NCI-H510A (cell line): ENCODE data around the gene TNKS2.
"Not testable (repeated sequence)": the region's sequence is repeated elsewhere in the genome, so short reads cannot be mapped to it uniquely, and the experiment has no call there.

Experiments
- DNase-seq: peaks from one replicate; lab custom pipeline; 2025; lab: John Stamatoyannopoulos, UW

Gene TNKS2

DNA sequence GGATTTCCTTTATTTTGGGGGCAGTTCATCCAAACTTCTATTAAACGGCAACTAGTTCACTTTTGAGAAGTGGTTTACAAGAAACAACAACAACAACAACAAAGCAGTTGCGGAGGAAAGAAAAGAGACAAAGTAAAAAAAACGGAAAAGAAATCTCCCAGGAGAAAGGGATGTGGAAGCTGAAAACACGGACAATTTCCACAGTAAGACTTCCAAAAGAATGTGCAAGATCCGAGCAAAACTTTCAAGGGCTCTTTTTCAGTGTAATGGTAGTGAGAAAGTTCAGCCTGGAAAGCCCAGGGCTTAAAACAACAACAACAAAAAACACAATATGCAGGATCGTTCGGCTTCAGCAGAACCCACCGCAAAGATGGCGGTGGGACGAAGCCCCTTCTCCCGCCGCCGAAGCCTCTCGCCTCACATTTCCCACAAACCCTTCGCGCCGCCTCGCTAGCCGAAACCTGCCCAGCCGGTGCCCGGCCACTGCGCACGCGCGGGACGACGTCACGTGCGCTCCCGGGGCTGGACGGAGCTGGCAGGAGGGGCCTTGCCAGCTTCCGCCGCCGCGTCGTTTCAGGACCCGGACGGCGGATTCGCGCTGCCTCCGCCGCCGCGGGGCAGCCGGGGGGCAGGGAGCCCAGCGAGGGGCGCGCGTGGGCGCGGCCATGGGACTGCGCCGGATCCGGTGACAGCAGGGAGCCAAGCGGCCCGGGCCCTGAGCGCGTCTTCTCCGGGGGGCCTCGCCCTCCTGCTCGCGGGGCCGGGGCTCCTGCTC lies at the start of gene TNKS2:
Gene TNKS2, plus strand, starts transcription at position 553 of the 775 bp plus-strand sequence. CDS start 265 bp downstream, outside the sequence.
- DNase-seq = peak; percentile 91

DNA sequence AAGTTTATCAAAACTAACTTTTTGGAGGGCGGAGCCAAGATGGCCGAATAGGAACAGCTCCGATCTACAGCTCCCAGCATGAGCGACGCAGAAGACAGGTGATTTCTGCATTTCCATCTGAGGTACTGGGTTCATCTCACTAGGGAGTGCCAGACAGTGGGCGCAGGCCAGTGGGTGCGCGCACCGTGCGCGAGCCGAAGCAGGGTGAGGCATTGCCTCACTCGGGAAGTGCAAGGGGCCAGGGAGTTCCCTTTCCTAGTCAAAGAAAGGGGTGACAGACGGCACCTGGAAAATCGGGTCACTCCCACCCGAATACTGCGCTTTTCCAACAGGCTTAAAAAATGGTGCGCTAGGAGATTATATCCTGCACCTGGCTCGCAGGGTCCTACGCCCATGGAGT lies 48.6 kb upstream of the TNKS2 start:
- not testable (repeated sequence) for DNase-seq

DNA sequence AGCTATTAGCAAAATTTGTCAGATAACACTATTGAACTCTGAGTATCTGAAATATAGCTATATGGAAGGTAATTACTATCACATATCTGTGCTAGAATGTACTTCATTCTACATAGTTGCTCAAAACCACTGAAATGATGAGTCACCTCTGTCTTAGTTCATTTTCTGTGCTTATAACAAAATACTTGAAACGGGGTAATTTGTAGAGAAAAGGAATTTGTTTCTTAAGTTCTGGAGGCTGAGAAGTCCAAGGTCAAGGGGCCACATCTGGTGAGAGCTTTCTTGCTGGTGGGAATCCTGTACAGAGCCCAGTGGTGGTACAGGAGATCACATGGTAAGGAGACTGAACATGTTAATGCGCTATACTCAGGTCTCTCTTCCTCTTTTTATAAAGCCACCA lies 41.9 kb upstream of the TNKS2 start:
- DNase-seq = no peak

DNA sequence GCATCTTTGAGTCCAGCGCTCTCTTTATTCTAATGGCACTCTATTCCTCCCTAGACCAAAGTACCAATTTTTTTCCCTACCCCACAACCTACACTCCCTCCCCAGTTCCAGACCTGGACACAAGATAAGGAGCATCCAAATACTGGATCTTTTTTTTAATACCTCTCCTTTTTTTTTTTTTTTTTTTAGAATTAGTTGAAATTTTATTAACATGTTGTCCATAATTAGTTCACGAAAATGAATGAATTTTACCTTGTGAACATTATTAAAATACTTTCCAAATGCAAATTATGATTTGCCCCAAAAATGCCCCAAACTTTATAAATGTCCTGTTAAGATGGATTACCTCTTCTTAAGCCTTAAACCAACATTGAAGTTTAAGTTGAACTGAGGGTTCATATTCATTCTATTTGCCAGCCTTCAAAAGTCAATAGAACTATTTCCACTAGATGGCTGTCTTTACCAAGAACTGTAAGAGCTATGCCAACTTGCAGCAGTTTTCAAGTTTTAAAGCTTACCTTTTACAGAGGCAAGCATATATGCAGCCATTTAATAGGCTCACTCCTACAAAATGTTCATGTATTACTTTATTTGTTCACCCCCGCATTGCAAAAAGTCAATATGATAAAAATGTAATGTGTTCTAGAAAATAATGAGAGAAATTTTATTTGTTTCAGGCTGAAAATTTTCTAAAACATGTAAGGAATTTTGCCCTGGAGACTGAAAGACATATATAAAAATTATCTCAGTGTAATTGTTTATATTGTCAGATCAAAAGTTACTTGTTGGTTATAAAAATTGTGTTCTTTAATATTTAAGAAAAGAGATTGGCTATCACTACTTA lies 39.7 kb upstream of the TNKS2 start:
- DNase-seq = no peak

DNA sequence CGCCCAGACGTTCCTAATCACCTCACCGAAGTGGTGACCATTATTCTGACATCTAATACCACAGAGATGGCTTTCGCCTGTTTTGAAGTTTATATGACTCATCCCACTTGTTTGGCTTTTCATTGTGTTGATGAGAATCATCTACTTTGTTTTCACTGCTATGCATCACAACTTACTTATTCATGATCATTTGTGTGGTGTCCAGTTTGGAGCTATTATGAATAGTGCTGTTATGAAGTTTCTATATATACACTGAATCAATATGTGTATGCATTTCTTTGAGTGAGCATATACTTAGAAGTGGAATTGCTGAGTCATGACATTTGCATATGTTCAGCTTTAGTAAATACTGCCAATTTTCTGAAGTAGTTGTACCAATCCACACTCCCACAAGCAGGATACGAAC lies 38.6 kb upstream of the TNKS2 start:
- DNase-seq = no peak

DNA sequence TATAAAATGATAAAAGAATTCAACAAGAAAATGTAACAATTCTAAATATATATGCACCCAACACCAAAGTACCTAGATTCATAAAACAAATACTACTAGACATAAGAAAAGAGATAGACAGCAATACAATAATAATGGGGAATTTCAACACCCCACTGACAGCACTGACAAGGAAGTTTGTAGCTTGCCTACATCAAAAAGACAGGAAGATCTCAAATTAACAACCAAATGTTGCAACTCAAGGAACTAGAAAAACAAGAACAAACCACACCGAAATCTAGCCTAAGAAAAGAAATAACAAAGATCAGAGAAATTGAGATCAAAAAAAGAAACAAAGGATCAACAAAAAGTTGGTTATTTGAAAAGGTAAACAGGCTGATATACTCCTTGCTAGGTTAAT lies 36.5 kb upstream of the TNKS2 start:
- no peak for DNase-seq

DNA sequence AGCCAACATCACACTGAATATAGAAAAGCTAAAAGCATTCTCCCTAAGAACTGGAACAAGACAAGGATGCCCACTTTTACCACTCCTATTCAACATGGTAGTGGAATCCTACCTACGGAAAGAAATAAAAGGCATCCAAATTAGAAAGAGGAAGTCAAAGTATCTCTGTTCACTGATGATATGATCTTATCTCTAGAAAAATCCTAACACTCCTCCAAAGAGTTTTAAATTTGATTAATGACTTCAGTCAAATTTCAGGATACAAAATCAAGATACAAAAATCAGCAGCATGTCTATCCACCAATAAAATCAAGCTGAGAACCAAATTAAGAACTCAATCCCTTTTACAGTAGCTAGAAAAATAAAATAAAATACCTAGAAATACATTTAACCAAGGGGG lies 35.3 kb upstream of the TNKS2 start:
- no peak for DNase-seq

DNA sequence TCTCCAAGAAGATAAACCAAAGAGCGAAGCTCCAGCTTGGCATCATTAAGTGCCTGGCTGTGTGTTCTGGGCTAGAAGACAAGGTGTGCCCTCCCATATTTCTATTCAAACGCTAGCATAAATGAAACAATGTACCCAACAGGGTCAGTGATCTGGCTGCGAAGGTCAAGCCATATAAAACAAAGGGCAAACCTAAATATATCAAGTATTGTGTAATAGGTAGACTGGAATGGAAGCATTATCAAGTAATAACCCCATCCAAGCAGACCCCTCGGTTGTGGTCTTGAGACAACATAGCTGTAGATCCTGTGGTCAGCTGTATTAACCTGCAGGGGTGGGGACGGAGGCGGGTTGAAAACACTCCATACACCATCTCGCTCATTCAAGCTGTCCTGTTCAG lies 31.6 kb upstream of the TNKS2 start:
- no peak for DNase-seq

DNA sequence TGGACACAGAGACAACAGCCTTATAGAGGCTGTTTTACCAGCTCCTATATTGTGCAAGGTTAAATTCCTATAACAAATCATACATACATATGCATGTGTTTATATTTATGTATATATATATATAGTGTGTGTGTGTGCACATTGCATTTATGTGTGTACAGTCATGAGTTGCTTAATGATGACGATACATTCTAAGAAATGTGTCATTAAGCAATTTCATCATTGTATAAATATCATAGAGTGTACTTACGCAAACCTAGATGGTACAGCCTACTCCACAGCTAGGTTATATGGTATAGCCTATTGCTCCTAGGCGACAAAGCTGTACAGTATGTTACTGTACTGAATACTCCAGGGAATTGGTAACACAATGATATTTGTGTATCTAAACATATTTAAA lies 30.1 kb upstream of the TNKS2 start:
- no peak for DNase-seq

DNA sequence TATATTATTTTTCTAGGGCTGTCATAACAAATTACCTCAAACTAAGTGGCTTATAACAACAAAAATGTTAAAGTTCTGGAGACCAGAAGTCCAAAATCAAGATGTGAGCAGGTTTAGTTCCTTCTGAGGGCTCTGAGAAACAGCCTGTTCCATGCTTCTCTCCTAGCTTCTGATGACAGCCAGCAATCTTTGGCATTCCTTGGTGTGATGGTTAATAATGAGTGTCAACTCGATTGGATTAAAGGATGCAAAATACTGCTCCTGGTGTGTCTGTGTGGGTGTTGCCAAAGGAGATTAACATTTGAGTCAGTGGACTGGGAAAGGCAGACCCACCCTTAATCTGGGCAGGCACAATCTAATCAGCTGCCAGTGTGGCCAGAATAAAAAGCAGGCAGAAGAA lies 26.3 kb upstream of the TNKS2 start:
- no peak for DNase-seq

DNA sequence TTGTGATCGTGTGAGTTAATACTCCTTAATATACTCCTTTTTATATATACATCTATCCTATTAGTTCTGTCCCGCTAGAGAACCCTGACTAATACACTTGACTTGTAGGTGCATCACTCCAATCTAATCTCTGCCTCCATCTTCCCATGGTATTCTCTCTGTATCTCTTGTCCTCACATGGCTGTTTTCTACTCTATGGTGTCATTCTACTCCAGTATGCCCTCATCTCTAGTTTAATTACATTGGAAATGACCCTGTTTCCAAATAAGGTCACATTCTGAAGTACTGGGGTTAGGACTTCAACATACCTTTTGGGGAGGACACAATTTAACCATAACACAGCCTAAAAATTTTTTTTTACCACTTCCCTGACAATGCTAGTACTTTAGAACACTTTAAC lies 25.8 kb upstream of the TNKS2 start:
- no peak for DNase-seq

DNA sequence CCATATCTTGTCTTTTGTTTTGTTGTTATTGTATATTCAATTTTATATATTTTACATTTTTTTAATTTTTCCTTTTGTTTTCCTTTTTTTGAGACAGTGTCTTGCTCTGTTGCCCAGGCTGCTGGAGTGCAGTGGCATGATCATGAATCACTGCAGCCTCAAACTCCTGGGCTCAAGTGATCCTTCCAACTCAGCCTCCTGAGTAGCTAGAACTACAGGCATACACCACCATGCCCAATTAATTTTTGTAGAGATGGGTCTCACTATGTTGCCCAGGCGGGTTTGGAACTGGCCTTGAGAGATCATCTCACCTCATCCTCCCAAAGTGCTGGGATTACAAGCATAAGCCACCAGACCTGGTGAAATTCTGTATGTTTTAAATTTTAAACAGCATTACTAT lies 25.4 kb upstream of the TNKS2 start:
- no peak for DNase-seq

DNA sequence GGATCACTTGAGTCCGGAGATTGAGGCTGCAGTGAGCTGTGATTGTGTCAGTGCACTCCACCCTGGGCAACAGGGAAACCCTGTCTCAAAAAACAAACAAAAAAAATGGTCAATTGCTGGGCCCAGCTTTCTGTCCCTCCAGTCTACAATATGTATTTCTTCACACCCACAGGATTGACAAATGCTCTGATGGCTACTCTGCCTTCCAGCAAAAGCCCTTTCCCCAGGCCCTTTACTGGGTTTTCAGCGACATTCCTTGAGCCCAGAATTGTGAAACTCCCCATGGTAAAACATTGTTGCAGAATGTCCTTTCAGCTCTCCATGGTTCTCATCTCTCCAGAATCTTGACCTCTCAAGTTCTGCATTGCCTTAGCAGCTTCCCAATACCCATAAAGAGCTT lies 23.7 kb upstream of the TNKS2 start:
- DNase-seq = no peak

DNA sequence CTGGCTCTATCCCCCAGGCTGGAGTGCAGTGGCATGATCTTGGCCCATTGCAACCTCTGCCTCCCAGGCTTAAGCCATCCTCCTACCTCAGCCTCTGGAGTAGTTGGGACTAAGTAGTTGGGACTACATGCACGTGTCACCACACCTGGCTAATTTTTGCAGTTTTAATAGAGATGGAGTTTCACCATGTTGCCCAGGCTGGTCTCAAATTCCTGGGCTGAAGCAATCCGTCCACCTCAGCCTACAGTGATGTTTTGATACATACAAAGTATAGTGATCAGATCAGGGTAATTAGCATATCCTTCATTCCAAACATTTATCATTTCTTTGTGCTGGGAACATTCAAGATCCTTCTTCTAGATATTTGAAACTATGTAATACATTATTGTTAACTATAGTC lies 22.5 kb upstream of the TNKS2 start:
- no peak for DNase-seq

DNA sequence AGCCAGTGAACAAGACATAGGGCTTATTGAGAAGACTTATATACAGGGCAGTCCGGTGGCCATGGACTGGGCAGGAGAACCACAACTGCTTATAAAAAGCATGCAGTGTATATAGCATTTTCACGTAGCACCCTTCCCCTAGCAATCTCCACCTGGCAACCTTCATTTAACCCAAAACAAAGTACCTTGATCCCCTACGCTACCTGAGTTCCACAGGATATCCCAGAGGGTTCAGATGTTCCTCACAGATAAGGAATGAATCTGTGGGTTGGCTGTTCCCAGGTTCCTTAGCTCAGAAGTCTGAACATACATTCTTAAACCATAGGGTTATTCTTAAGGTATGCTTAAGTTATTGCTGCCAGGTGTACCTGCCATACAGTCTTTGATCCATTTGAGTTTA lies 22.0 kb upstream of the TNKS2 start:
- no peak for DNase-seq

DNA sequence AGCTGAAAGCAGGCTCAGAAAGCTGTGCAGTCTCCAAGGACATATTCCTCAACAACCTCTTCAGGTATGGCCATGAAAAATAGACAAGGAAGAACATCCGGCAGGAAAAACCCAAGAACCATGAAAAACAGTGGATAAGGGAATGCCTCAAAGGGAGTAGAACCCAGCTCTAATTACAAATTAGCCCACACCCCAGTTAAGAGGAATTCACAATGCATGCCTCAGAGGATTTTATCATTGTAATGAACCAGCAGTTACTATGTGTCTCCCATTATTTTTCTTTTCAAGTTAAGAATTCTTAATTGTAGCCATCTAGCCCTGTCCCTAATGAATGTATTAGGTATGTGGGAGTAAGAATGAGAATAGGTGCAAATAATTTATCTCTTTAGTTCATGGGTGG lies 19.7 kb upstream of the TNKS2 start:
- DNase-seq = no peak

DNA sequence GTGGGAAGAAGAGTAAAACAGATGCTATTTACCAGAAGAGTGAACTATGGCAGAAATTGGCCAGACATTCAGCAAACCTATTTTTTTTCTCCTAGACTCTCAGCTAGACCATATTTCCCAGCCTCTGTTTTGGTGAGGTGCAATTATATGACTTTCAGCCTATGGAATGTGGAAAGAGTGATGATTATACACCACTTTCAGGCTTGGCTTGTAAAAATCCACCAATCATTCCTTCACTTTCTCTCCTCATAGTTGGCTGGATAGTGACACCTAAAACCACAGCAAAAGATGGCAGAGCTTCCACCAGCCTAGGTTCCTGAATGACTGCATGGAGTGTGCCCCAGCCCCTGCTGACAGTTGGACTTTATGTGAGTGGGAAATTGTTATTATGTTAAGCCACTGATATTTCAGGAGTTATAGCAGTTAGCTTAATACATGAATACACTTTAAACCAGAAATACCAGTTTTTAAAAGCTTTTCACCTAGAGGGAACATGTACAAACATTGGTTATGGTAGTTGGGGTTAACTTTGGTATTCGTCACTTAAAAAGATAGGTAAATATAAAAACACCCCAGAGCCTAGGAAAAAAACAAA lies 19.1 kb upstream of the TNKS2 start:
- DNase-seq = no peak

DNA sequence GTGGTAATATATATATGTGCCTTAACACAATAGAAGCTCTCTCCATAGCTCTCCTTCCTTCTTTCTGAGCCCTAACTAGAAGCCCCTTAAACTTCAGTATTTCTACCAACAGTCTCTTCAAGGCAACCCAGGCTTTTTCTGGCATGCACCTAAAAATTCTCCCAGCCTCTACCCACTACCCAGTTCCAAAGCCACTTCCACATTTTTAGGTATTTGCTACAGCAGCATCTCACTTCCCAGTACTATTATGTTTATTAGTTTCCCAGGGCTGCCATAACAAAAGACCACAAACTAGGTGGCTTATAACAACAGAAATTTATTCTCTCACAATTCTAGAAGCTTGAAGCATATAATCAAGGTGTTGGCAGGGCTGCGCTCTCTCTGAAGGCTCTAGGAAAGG lies 15.7 kb upstream of the TNKS2 start:
- DNase-seq = no peak

DNA sequence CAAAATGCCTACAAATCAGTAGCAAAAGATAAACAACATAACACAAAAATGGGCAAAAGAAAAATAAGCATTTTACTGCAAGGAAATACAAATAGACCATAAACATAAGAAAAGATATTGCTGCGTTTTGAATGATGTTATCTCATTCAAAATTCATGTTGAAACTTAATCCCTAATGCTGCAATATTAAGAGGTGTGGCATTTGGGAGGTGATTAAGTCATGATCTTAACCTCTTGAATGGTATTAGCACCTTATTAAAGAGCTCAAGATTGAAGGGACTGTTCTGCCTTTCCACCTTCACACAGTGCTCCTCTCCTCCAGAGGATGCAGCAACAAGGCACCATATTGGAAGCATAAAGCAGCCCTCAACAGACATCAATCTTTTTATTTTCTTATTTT lies 12.4 kb upstream of the TNKS2 start:
- no peak for DNase-seq

DNA sequence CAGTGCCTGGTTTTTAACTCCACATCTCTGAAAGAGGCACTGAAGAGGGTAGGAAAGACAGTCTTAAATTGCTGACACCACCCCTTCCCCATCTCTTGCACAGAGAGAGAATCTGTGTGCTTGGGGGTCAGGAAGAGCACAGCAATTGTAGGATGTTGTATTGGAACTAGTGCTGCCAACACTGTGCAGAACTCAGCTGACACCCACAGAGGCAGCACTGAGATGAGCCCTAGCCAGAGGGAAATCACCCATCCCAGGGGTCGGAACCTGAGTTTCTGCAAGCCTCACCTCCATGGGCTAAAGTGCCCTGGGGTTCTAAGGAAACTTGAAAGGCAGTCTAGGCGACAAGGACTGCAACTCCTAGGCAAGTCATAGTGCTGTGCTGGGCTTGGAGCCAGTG lies 11.0 kb upstream of the TNKS2 start:
- DNase-seq = no peak

DNA sequence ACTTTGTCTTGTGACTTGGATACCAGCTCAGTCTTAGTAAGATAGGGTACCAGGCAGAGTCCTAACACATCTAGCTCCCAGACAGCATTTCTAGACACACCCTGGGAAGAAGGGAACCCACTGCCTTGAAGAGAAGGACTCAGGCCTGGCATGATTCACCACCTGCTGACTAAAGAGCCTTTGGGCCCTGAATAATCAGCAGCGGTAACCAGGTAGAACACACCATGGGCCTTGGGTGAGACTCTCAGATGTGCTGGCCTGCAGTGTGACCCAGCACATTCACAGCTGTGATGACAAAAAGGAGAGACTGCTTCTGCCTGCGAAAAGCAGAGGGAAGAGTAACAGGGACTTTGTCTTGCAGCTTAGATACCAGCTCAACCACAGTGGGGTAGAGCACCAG lies 10.4 kb upstream of the TNKS2 start:
- DNase-seq = no peak

DNA sequence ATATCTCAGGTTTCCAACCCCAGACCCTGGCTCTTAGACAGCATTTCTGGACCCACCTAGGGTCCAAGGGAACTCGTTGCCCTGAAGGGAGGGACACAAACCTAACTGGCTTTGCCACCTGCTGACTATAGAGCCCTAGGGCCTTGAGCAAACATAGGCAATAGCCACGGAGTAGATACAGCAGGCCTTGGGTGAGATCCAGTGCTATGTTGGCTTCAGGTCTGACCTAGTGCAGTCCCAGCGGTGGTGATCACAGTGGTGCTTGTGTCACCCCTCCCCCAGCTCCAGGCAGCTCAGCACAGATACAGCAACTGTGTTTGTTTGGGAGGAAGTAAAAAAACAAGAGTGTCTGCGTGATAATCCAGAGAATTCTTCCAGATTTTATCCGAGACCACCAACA lies 9.7 kb upstream of the TNKS2 start:
- no peak for DNase-seq
